ENCODE data around the gene PSG11.
"Not testable (repeated sequence)": the region's sequence is repeated elsewhere in the genome, so short reads cannot be mapped to it uniquely, and the experiment has no call there.

Gene PSG11

GRCh38 chr19:42988206-42988605 is 38.1 kb downstream of the PSG11 start:
- not testable (repeated sequence) for ATAC-seq

GRCh38 chr19:42985588-42985987 is 40.7 kb downstream of the PSG11 start:
- ATAC-seq = no peak

GRCh38 chr19:42982111-42982510 is 44.2 kb downstream of the PSG11 start:
- ATAC-seq = not testable (repeated sequence)

DNA sequence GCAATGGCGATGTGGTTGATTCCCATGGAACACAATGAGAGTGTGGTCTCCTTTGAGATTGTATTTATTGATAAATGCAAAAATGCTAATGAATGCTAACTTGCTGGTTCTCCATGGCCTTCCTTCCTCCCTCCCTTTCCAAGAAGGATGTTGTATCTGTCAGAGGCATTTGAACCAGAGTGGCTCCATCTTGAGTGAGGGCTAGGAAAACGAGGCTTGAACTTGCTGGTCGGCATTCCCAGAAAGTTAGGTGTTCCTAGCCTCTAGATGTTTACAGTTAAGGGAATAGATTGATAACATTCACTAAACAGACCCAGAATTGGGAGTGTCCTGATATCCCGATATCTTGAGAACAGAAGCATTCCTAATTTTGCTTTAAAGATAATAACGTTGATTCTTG is 54.8 kb downstream of the PSG11 start:
- not testable (repeated sequence) for ATAC-seq

DNA sequence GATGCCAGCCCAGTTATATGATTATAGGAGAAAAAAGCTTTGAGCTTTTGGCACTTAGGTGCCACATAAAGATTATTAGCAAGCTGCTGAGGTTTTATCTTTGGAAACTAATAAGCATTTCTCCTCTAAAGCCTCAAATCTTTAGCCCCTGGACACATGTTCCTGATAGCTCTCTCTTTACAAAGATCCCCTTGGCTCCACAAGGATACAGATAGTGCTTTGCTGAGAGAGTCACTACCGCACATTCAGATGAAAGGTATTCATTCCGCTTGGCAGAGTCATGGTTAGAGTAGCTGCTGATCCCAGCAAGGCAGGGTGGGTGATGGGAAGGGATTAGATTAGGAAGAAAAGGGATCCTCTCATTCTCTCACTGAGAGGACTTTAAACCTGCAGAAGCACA is 61.1 kb downstream of the PSG11 start:
- ATAC-seq = no peak

- no peak for ATAC-seq
Observed at GRCh38 chr19:42961119-42961518, 65.2 kb downstream of the PSG11 start.

Data from activated CD4-positive, CD25-positive, alpha-beta regulatory T cell treated with anti-CD3 and anti-CD28 coated beads, Interleukin-2, amount 50 U/mL, for 24 hours (primary cell).